Activated CD8-positive, alpha-beta memory T cell treated with anti-CD3 and anti-CD28 coated beads for 4 hours (primary cell): ENCODE measurements around the gene DLG2.

Experiments
- DNase-seq, 2 donors: peaks; one replicate each; pipeline ENCODE4 v3.0.0-alpha.2; 2020; ENCODE audit warnings: low read depth in 2 of 2

DLG2 gene

GRCh38 chr11:85558411-85558810 lies 68.7 kb downstream of the DLG2 start:
- no peak for DNase-seq

GRCh38 chr11:85551881-85552280 lies 75.3 kb downstream of the DLG2 start:
- no peak for DNase-seq

GRCh38 chr11:85541683-85542082 lies 85.5 kb downstream of the DLG2 start:
- no peak for DNase-seq

- no peak for DNase-seq
These were observed 86.4 kb downstream of the DLG2 start for GRCh38 chr11:85540635-85541205.

- DNase-seq = no peak
These were observed 87.0 kb downstream of the DLG2 start for GRCh38 chr11:85540181-85540580.

- no peak for DNase-seq
These were observed 87.4 kb downstream of the DLG2 start for GRCh38 chr11:85539740-85540139.

- no peak for DNase-seq
These were observed 88.0 kb downstream of the DLG2 start for GRCh38 chr11:85539029-85539689.

GRCh38 chr11:85536438-85536837 lies 90.7 kb downstream of the DLG2 start:
- DNase-seq = no peak

- DNase-seq = no peak
These were observed 92.3 kb downstream of the DLG2 start for GRCh38 chr11:85534806-85535205.

GRCh38 chr11:85531191-85531897 lies 95.8 kb downstream of the DLG2 start:
- no peak for DNase-seq

- no peak for DNase-seq
These were observed 96.5 kb downstream of the DLG2 start for GRCh38 chr11:85530634-85531033.

- DNase-seq = no peak
These were observed 100.6 kb downstream of the DLG2 start for GRCh38 chr11:85526564-85526963.

- DNase-seq = no peak
These were observed 101.5 kb downstream of the DLG2 start for GRCh38 chr11:85525686-85526085.

- no peak for DNase-seq
These were observed 109.9 kb downstream of the DLG2 start for GRCh38 chr11:85517272-85517671.

GRCh38 chr11:85495918-85496317 lies 131.2 kb downstream of the DLG2 start:
- DNase-seq = no peak

- no peak for DNase-seq
These were observed 132.7 kb downstream of the DLG2 start for GRCh38 chr11:85494396-85494795.

GRCh38 chr11:85485902-85486301 lies 141.2 kb downstream of the DLG2 start:
- no peak for DNase-seq

- no peak for DNase-seq
These were observed 143.3 kb downstream of the DLG2 start for GRCh38 chr11:85483861-85484260.

GRCh38 chr11:85481862-85482261 lies 145.3 kb downstream of the DLG2 start:
- no peak for DNase-seq

- no peak for DNase-seq
These were observed 151.3 kb downstream of the DLG2 start for GRCh38 chr11:85475660-85476517.

- DNase-seq = no peak
These were observed 154.2 kb downstream of the DLG2 start for GRCh38 chr11:85472953-85473352.

- DNase-seq = no peak
These were observed 162.9 kb downstream of the DLG2 start for GRCh38 chr11:85464283-85464682.
